RWPE1 (cell line): ENCODE measurements around the gene RBM14.
A peak's percentile ranks its signal among the peaks of the same experiment; 100 is the strongest.
"Not testable (repeated sequence)": the region's sequence is repeated elsewhere in the genome, so short reads cannot be mapped to it uniquely, and the experiment has no call there.

Source experiments
- CTCF ChIA-PET: fragments of 350-600 bp; sonication (Branson Sonifier 250); formaldehyde crosslinking; extraction: SDS; loops from one replicate; lab custom pipeline; 2021; lab: Yijun Ruan, JAX
- POLR2A ChIA-PET: fragments of 400-600 bp; formaldehyde crosslinking; extraction: SDS; loops from one replicate; lab custom pipeline; 2020; ENCODE audit warnings: antibody characterized with exemption; ENCODE audit not compliant: low non-redundant PET; lab: Yijun Ruan, JAX
- DNase-seq: peaks from one replicate; pipeline ENCODE4 v3.0.0; 2012; ENCODE audit warnings: low spot score
- H3K27ac ChIP-seq: fragments of 450-650 bp; 2 replicates; pipeline ENCODE4 v1.5.1; 2017
- TF ChIP-seq, protein P1 (sequence below): fragments of 450-650 bp; conservative IDR thresholded peaks from 2 replicates; pipeline ENCODE4 v1.5.1; 2017; ENCODE audit warnings: low read depth, mild to moderate bottlenecking

Gene RBM14

DNA sequence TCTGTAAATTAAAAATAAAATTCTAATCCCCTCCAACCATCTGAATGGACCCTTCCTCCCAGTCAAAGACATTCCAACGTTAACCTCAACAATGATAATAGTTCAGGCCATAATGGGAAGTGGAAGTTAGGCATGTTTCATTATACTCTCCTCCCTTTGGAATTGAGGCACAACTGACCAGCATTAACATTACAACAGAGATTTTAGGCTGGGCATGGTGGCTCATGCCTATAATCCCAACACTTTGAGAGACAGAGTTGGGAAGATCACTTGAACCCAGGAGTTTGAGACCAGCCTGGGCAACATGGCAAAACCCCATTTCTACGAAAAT, 45.6 kb upstream of the RBM14 start:
- TF ChIP-seq, protein P1, sequence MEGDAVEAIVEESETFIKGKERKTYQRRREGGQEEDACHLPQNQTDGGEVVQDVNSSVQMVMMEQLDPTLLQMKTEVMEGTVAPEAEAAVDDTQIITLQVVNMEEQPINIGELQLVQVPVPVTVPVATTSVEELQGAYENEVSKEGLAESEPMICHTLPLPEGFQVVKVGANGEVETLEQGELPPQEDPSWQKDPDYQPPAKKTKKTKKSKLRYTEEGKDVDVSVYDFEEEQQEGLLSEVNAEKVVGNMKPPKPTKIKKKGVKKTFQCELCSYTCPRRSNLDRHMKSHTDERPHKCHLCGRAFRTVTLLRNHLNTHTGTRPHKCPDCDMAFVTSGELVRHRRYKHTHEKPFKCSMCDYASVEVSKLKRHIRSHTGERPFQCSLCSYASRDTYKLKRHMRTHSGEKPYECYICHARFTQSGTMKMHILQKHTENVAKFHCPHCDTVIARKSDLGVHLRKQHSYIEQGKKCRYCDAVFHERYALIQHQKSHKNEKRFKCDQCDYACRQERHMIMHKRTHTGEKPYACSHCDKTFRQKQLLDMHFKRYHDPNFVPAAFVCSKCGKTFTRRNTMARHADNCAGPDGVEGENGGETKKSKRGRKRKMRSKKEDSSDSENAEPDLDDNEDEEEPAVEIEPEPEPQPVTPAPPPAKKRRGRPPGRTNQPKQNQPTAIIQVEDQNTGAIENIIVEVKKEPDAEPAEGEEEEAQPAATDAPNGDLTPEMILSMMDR: no peak
- POLR2A ChIA-PET: no interaction called here
- CTCF ChIA-PET: interaction anchor here (0.7 kb wide), 1 partner anchor 92 kb away, joined by 3 read pairs; no protein-coding TSS in a partner anchor
- H3K27ac ChIP-seq: no peak overlapping the region
- no peak for DNase-seq

DNA sequence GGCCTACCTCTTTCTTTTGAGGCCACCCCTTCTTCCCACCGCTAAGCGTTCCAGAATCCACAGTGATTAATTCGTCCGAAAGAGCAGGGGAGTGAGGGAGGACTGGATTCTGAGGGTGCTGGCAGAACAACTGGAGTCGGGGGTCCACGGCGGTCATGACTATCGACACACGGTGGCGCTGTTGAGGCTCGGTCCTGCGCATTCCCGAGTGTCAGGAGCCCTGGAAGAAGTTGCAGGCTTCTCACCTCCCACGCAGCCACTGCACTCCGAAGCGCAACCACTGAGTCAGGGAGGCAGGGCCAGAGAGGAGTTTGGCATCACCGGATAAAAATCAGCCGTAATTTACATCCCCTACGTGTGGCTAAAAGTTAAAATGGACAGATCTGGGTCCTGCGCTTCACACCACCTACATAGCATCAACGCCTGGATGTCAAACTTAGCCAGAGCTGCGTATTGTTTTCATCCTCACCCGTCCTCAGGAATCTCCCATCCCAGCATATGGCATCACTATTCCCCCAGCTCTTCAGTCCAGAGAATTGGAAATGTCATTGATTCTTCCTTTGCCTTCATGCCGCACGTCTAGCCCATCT, 37.3 kb upstream of the RBM14 start:
- DNase-seq: peak; percentile 71
- H3K27ac ChIP-seq: no peak overlapping the region
- TF ChIP-seq, protein P1: peak; percentile 81
- POLR2A ChIA-PET: no interaction called here
- CTCF ChIA-PET: interaction anchor here (0.7 to 1.6 kb wide), 2 partner anchors 69 to 99 kb away, joined by 3 to 9 read pairs; no protein-coding TSS in a partner anchor

DNA sequence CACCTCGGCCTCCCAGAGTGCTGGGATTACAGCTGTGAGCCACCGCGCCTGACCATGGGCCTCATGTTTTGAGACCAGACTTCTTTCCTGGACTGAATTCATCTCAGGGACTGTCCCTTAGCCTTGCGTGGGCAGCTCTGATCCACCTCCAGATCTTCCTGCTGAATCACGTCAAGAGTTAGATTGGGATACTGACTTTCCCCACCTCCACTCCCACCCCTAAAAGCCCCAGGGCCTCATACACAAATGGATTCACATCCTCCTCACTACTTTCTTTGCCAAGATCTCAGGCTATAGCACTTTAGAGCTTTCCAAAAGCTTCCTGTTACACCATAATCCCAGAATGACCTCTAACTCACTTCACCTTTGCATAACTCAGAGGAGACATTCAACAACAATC, 35.6 kb upstream of the RBM14 start:
- DNase-seq: no peak
- CTCF ChIA-PET: interaction anchor here (0.6 to 1.6 kb wide), 3 partner anchors 57 to 98 kb away, joined by 3 to 9 read pairs (median 5); no protein-coding TSS in a partner anchor
- POLR2A ChIA-PET: no interaction called here
- TF ChIP-seq, protein P1: no peak
- H3K27ac ChIP-seq: no peak overlapping the region

DNA sequence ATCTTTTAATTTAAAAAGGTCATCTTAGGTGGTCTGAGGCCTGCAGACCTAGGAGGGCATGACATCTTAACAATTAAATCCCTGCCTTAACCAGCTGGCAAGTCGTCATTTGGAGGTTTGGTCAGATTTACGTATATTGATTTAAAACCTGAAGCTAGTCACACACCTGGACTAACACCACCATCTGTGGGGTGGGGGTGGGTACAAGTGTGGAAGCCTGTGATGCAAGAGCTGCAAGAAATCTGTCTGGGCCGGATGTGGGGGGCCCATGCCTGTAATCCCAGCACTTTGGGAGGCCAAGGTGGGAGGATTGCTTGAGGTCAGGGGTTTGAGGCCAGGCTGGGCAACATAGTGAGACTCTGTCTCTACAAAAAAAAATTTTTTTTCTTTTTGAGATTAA, 35.2 kb upstream of the RBM14 start:
- DNase-seq: no peak
- CTCF ChIA-PET: interaction anchor here (0.6 to 1.1 kb wide), 2 partner anchors 57 to 90 kb away, joined by 3 to 5 read pairs; no protein-coding TSS in a partner anchor
- POLR2A ChIA-PET: no interaction called here
- TF ChIP-seq, protein P1: no peak
- H3K27ac ChIP-seq: no peak overlapping the region

DNA sequence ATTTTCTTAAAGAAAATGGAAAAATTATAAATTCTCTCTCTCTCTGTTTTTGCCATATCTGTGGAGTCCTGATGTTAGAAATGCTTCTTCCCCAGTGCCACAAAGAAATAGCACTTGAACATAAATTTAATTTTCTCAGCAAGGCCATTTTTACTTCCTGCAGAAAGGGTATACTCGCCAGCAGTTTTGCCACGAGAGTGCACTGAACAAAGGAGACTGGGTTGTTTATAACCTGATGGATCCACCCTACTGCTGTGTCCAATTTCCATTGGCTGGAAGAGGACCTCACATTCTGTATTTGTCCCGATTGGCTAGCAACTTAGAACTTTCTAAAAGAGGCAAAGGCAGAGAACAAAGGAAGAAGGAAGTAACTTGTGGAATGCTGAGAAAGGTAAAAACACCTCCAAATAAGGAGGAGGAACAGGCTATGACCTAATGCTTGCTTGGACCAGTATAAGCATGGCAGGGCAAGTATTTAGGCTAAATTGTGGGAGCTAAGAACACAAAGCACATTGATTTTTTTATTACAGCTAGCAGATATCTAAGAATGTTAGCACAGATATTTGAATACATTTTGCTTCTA, 33.8 kb upstream of the RBM14 start:
- CTCF ChIA-PET, POLR2A ChIA-PET, DNase-seq, H3K27ac ChIP-seq: not testable (repeated sequence)

DNA sequence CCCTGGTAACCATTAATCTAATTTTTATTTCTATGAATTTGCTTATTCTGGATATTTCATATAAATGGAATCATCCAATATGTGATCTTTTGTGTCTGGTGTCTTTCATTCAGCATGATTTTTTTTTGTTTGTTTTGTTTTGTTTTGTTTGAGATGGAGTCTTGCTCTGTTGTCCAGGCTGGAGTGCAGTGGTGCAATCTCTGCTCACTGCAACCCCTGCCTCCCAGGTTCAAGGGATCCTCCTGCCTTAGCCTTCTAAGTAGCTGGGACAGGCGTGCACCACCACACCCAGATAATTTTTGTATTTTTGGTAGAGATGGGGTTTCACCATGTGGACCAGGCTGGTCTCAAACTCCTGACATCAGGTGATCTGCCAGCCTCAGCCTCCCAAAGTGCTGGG, 31.0 kb upstream of the RBM14 start:
- POLR2A ChIA-PET: interaction anchor here (0.9 kb wide), 1 partner anchor 9 kb away, joined by 4 read pairs; no protein-coding TSS in a partner anchor
- H3K27ac ChIP-seq, DNase-seq: not testable (repeated sequence)
- CTCF ChIA-PET: interaction anchor here (0.7 to 0.9 kb wide), 2 partner anchors 101 to 177 kb away, joined by 3 read pairs; no protein-coding TSS in a partner anchor

DNA sequence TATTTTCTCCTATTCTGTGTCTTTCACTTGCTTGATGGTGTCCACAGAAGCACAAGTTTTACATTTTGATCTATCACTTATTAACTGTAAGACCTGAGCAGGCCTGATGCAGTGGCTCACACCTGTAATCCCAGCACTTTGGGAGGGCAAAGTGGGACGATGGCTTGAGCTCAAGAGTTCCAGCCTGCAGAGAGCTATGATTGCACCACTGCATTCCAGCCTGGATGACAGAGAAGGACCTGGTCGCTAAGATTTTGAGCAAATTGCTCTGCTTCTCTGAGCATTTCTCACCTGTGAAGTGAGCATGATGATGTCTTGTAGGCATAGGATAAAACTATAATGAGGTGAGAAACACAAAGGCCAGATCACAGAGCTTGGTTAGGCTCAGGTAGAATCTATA, 30.3 kb upstream of the RBM14 start:
- POLR2A ChIA-PET: interaction anchor here (0.9 kb wide), 1 partner anchor 8 kb away, joined by 4 read pairs; no protein-coding TSS in a partner anchor
- TF ChIP-seq, protein P1: no peak

DNA sequence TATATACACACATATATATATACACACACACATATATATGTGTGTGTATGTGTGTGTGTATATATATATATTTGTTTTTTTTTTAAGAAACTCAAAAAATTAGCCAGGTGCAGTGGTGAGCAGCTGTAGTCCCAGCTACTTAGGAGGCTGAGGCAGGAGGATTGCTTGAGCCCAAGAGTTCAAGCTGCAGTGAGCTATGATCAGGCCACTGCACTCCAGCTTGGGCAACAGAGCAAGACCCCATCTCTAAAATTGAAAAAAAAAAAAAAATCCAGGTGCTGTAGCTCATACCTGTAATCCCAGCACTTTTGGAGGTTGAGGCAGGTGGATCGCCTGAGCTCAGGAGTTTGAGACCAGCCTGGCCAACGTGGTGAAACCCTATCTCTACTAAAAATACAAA, 27.1 kb upstream of the RBM14 start:
- H3K27ac ChIP-seq, DNase-seq, POLR2A ChIA-PET: not testable (repeated sequence)
- CTCF ChIA-PET: interaction anchor here (0.7 to 1.2 kb wide), 2 partner anchors 48 to 89 kb away, joined by 3 to 7 read pairs; no protein-coding TSS in a partner anchor

More for the DNA sequence above, 30.3 kb upstream of the RBM14 start:
- CTCF ChIA-PET: interaction anchor here (0.7 to 0.9 kb wide), 2 partner anchors 13 to 100 kb away, joined by 3 read pairs; no protein-coding TSS in a partner anchor
- DNase-seq: no peak
- no peak overlapping the region for H3K27ac ChIP-seq
